HL-60 (cell line): Measurements from ENCODE around the gene YLPM1.

Experiments
- POLR2AphosphoS5 ChIP-seq: IDR thresholded peaks from 2 replicates; pipeline ENCODE4 v1.6.1; 2012; ENCODE audit warnings: low read depth
- TF ChIP-seq, protein P1 (sequence below): IDR thresholded peaks from one replicate; pipeline ENCODE4 v1.5.1; 2011; ENCODE audit warnings: low read length, control low read depth, inconsistent platforms; ENCODE audit not compliant: insufficient read depth
- TF ChIP-seq, protein P2 (sequence below): IDR thresholded peaks from 2 replicates; pipeline ENCODE4 v1.6.1; 2012; ENCODE audit warnings: low read depth; ENCODE audit not compliant: insufficient replicate concordance

DNA sequence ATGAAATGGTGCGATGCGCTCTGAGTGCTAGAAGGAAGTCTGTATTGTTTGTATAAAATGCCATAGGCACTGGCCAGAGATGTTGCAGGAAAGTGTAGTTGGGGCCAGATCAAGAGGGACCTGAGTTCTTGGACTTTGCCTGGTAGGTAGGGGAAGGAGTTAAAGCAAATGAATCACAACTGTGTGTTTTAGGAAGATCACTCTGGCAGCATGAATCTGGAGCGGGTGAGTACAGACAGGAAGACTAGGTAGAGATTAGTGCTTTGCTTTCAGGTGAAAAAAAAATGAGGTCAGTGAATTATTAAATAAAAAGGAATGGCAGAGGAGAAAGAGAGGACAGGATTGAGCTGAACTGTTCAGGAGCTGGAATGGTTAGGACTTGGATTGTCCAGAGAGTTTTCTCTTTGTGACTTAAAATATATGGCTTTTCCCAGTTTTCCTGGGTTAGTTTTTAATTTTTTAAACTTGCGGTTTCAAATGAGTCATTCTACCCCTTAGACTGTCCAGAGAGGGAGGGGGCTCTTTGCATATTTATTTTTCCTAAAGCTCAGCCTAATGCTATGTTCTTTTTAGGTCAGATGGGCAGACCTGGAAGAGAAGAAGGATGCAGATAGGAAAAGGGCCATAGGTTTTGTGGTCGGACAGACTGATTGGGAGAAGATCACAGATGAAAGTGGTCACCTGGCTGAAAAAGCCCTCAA is 71.7 kb downstream of the YLPM1 start:
- TF ChIP-seq, protein P1, sequence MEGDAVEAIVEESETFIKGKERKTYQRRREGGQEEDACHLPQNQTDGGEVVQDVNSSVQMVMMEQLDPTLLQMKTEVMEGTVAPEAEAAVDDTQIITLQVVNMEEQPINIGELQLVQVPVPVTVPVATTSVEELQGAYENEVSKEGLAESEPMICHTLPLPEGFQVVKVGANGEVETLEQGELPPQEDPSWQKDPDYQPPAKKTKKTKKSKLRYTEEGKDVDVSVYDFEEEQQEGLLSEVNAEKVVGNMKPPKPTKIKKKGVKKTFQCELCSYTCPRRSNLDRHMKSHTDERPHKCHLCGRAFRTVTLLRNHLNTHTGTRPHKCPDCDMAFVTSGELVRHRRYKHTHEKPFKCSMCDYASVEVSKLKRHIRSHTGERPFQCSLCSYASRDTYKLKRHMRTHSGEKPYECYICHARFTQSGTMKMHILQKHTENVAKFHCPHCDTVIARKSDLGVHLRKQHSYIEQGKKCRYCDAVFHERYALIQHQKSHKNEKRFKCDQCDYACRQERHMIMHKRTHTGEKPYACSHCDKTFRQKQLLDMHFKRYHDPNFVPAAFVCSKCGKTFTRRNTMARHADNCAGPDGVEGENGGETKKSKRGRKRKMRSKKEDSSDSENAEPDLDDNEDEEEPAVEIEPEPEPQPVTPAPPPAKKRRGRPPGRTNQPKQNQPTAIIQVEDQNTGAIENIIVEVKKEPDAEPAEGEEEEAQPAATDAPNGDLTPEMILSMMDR = no peak
- TF ChIP-seq, protein P2, sequence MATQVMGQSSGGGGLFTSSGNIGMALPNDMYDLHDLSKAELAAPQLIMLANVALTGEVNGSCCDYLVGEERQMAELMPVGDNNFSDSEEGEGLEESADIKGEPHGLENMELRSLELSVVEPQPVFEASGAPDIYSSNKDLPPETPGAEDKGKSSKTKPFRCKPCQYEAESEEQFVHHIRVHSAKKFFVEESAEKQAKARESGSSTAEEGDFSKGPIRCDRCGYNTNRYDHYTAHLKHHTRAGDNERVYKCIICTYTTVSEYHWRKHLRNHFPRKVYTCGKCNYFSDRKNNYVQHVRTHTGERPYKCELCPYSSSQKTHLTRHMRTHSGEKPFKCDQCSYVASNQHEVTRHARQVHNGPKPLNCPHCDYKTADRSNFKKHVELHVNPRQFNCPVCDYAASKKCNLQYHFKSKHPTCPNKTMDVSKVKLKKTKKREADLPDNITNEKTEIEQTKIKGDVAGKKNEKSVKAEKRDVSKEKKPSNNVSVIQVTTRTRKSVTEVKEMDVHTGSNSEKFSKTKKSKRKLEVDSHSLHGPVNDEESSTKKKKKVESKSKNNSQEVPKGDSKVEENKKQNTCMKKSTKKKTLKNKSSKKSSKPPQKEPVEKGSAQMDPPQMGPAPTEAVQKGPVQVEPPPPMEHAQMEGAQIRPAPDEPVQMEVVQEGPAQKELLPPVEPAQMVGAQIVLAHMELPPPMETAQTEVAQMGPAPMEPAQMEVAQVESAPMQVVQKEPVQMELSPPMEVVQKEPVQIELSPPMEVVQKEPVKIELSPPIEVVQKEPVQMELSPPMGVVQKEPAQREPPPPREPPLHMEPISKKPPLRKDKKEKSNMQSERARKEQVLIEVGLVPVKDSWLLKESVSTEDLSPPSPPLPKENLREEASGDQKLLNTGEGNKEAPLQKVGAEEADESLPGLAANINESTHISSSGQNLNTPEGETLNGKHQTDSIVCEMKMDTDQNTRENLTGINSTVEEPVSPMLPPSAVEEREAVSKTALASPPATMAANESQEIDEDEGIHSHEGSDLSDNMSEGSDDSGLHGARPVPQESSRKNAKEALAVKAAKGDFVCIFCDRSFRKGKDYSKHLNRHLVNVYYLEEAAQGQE = no peak
- TF ChIP-seq POLR2AphosphoS5 = no peak
